Left colon (tissue), 2 donors: ENCODE results near the gene RPL18. TPM values are rescaled to one million over a fixed set of nuclear protein-coding genes. Genes with fewer than 3 reads are reported as not detected.

ENCODE experiments used
- total RNA-seq, 2 donors: library from RNA; stranded (reverse); fragmentation: NEBNext Ultra II Directional; extraction: Animal tissue kit (Norgen Biotek cat#: 25700); gene quantifications; one replicate each; pipeline ENCODE4 v1.2.1, GENCODE V29; 2021
- donor health status: DM: no; HTN: no; CAD: no.
- donor health status: DM: yes; HTN: yes; CAD: no.

The RPL18 gene
- total RNA-seq, 2 donors from 2014 or later: 1,328 to 1,333 TPM

Other genes with a start within 250 kb of the RPL18 start
- gene KDELR1, start 227.6 kb downstream of the RPL18 start, total RNA-seq: 100 to 1,000 TPM; 226 to 236 TPM
- under 1 TPM; 0.37 to 0.61 TPM for gene GRIN2D, start 225.5 kb downstream of the RPL18 start, total RNA-seq
- 10 to 100 TPM; 22.3 to 25.1 TPM for gene GRWD1, start 173.2 kb downstream of the RPL18 start, total RNA-seq
- gene KCNJ14, start 163.6 kb downstream of the RPL18 start, total RNA-seq: 1 to 10 TPM in 1 of 2 donors, under 1 TPM in 1; 0.34 to 1.2 TPM
- gene CYTH2, start 149.8 kb downstream of the RPL18 start, total RNA-seq: 10 to 100 TPM; 68.3 to 75.6 TPM
- 1 to 10 TPM in 1 of 2 donors, under 1 TPM in 1; 0.87 to 1.1 TPM for gene LMTK3, start 107.3 kb downstream of the RPL18 start, total RNA-seq
- gene SULT2B1, start 67.0 kb downstream of the RPL18 start, total RNA-seq: under 1 TPM; 0.87 to 0.89 TPM
- gene SPACA4, start 12.4 kb downstream of the RPL18 start, total RNA-seq: not detected
- gene FAM83E, start 4.1 kb downstream of the RPL18 start, total RNA-seq: 100 to 1,000 TPM; 180 to 247 TPM
- gene SPHK2, start 328 bp upstream of the RPL18 start, total RNA-seq: 10 to 100 TPM; 45.1 to 51.0 TPM
- 10 to 100 TPM in 1 of 2 donors, 1 to 10 TPM in 1; 6.9 to 14.6 TPM for gene DBP, start 18.2 kb upstream of the RPL18 start, total RNA-seq
- gene CA11, start 27.0 kb upstream of the RPL18 start, total RNA-seq: 1 to 10 TPM; 1.7 to 4.2 TPM
- gene NTN5, start 53.8 kb upstream of the RPL18 start, total RNA-seq: under 1 TPM; 0.49 to 0.53 TPM
- gene FUT2, start 76.8 kb upstream of the RPL18 start, total RNA-seq: 100 to 1,000 TPM in 1 of 2 donors, 10 to 100 TPM in 1; 74.3 to 147 TPM
- gene MAMSTR, start 100.5 kb upstream of the RPL18 start, total RNA-seq: under 1 TPM; 0.64 to 0.67 TPM
- gene RASIP1, start 121.4 kb upstream of the RPL18 start, total RNA-seq: 1 to 10 TPM; 2.7 to 2.8 TPM
- gene IZUMO1, start 127.7 kb upstream of the RPL18 start, total RNA-seq: not detected
- under 1 TPM; 0.37 to 0.56 TPM for gene FUT1, start 133.5 kb upstream of the RPL18 start, total RNA-seq
- not detected for gene FGF21, start 136.3 kb upstream of the RPL18 start, total RNA-seq
- 10 to 100 TPM; 57.5 to 78.0 TPM for gene BCAT2, start 191.9 kb upstream of the RPL18 start, total RNA-seq
- 1 to 10 TPM; 3.3 to 4.6 TPM for gene HSD17B14, start 217.3 kb upstream of the RPL18 start, total RNA-seq
- gene PLEKHA4, start 249.4 kb upstream of the RPL18 start, total RNA-seq: 1 to 10 TPM; 4.3 to 8.6 TPM